ENCODE measurements around the gene MALRD1.

Gene MALRD1

DNA sequence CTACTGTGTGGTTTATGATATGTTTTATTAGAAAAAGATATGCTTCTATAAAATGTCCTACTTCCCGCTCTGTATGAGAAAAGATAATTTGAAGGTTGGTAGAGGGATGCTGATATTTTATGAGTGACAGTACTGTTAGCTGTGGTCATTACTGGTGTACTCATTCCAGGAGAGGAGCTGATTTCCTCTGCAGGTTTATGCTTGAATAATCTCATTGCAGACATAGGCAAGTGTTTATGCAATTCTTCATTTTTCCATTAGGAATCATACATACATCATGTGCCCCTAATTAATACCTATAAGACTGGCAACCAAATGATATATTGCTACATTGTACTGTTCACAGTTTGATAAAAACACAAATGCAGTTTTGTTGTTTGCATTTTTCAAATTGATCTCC is 269.4 kb downstream of the MALRD1 start:
- TF ChIP-seq, protein P1, sequence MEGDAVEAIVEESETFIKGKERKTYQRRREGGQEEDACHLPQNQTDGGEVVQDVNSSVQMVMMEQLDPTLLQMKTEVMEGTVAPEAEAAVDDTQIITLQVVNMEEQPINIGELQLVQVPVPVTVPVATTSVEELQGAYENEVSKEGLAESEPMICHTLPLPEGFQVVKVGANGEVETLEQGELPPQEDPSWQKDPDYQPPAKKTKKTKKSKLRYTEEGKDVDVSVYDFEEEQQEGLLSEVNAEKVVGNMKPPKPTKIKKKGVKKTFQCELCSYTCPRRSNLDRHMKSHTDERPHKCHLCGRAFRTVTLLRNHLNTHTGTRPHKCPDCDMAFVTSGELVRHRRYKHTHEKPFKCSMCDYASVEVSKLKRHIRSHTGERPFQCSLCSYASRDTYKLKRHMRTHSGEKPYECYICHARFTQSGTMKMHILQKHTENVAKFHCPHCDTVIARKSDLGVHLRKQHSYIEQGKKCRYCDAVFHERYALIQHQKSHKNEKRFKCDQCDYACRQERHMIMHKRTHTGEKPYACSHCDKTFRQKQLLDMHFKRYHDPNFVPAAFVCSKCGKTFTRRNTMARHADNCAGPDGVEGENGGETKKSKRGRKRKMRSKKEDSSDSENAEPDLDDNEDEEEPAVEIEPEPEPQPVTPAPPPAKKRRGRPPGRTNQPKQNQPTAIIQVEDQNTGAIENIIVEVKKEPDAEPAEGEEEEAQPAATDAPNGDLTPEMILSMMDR (IDR thresholded peaks at IDR 0.05; ENCODE audit: low read depth, low read length): no peak
- DNase-seq (ENCODE audit: low read depth, low spot score): no peak
- H3K4me3 ChIP-seq (ENCODE audit: low read depth, low read length): no peak overlapping the region
- in situ Hi-C loops (cut with HindIII; ENCODE audit: low sequenced_read_pairs): no loop called here

DNA sequence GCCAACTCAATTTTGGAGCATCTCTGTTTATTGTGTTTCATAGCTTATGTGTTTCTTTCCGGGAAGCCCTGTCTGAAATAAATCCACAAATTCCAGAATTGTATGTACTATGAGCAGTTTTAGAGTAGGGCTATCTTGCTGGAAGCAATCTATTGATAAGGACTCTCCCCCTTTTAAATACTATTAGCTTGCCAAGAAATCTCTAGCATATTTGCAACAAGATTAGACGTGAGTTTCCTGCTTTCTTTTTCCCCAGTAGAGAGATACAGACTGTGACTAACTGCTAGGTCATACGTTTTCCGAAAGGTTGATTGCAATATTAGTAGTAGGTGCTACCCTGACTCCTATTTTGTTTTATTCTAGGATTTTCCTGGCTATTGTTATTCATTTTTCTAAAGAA is 277.0 kb downstream of the MALRD1 start:
- DNase-seq (ENCODE audit: low read depth, low spot score): no peak
- no peak overlapping the region for H3K4me3 ChIP-seq (ENCODE audit: low read depth, low read length)
- TF ChIP-seq, protein P1 (IDR thresholded peaks at IDR 0.05; ENCODE audit: low read depth, low read length): no peak
- in situ Hi-C loops (cut with HindIII; ENCODE audit: low sequenced_read_pairs): no loop called here

DNA sequence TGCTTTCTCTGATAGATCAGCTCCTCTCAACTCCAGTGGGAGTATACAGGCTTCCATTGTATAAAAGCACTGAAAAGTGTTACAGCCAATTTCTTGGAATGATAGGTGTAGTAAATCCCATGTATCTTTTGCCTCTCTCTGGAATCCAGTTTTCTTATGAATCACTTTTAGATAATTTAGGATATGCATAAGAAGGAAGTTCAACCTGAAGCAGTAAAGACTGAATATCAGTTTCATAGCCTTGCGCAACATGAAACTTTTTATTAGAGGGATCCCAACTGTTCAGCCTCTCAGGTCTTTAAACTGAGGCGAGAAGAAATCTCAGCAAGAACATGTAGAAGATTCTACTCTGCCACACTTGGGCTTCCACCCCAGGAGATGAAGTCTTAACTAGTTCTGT is 280.0 kb downstream of the MALRD1 start:
- DNase-seq (ENCODE audit: low read depth, low spot score): no peak
- H3K4me3 ChIP-seq (ENCODE audit: low read depth, low read length): no peak overlapping the region
- TF ChIP-seq, protein P1 (IDR thresholded peaks at IDR 0.05; ENCODE audit: low read depth, low read length): no peak
- in situ Hi-C loops (cut with HindIII; ENCODE audit: low sequenced_read_pairs): no loop called here

DNA sequence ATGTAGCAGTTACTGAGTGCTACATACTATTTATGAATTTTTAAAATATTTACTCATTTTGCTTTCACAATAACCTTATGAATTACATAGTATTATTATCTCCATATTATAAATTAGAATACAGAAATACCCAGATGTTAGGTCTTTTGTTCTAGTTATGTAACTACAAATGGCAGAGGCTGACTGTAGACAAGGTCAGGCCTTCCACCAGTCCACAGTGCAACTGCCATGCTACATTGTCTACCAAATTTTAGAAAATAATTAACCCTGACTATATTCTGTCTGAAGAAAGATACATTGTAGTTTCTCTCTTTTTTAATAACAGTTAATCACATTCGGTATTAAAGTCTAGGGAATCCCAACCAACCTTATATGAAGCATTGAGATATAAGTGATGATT is 280.9 kb downstream of the MALRD1 start:
- no peak for DNase-seq (ENCODE audit: low read depth, low spot score)
- TF ChIP-seq, protein P1 (IDR thresholded peaks at IDR 0.05; ENCODE audit: low read depth, low read length): no peak
- in situ Hi-C loops (cut with HindIII; ENCODE audit: low sequenced_read_pairs): no loop called here
- no peak overlapping the region for H3K4me3 ChIP-seq (ENCODE audit: low read depth, low read length)

DNA sequence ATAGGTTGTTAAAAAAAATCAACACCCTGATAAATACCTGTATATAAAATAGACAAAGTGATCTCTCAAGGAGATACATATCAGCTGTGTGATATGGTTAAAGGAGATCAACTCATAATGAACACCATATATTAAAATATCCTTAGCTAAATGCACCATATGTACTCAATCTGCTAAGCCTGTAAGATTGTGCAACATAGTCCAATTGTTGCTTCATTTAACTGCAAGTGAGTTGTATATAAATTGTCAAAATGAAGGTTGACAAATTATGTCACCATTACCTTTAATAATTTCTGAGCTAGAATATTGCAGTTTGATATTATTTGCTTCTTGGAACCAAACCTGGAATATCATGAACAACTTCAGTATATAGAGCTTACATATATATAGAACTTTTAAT is 283.7 kb downstream of the MALRD1 start:
- no peak overlapping the region for H3K4me3 ChIP-seq (ENCODE audit: low read depth, low read length)
- in situ Hi-C loops (cut with HindIII; ENCODE audit: low sequenced_read_pairs): no loop called here
- no peak for DNase-seq (ENCODE audit: low read depth, low spot score)
- TF ChIP-seq, protein P1 (IDR thresholded peaks at IDR 0.05; ENCODE audit: low read depth, low read length): no peak

DNA sequence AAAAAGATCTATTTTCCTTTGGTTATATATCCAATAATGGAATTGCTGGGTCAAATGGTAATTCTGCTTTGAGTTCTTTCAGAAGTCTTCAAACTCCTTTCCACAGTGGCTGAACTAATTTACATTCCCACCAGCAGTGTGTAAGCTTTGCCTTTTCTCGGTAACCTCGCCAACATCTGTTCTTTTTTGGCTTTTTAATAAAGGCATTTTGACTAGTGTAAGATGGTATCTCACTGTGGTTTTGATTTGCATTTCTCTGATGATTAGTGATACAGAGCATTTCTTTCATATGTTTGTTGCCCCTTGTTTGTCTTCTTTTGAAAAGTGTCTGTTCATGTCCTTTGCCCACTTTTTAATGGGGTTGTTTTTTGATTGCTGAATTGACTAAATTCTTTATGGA is 285.0 kb downstream of the MALRD1 start:
- no peak for DNase-seq (ENCODE audit: low read depth, low spot score)
- in situ Hi-C loops (cut with HindIII; ENCODE audit: low sequenced_read_pairs): no loop called here
- TF ChIP-seq, protein P1 (IDR thresholded peaks at IDR 0.05; ENCODE audit: low read depth, low read length): no peak
- H3K4me3 ChIP-seq (ENCODE audit: low read depth, low read length): no peak overlapping the region

DNA sequence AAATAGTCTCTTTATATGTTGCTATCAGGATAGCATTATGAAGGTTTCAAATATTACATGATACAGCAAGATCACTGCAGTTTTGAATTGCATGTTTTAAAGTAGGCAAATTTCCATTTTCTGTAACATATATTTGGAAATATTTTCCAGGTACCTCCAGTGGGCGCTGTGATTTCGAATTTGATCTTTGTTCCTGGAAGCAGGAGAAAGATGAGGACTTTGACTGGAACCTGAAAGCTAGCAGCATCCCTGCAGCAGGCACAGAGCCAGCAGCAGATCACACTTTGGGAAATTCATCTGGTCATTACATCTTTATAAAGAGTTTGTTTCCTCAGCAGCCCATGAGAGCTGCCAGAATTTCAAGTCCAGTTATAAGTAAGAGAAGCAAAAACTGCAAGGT is 299.0 kb downstream of the MALRD1 start:
- no peak for DNase-seq (ENCODE audit: low read depth, low spot score)
- no peak overlapping the region for H3K4me3 ChIP-seq (ENCODE audit: low read depth, low read length)
- in situ Hi-C loops (cut with HindIII; ENCODE audit: low sequenced_read_pairs): no loop called here
- TF ChIP-seq, protein P1 (IDR thresholded peaks at IDR 0.05; ENCODE audit: low read depth, low read length): peak; percentile 37

All from astrocyte of the spinal cord (primary cell).